Measurements from ENCODE around the gene SLC16A4. TPM values are rescaled to one million over a fixed set of nuclear protein-coding genes. Genes with fewer than 3 reads are reported as not detected.
A peak's percentile ranks its signal among the peaks of the same experiment; 100 is the strongest.

The SLC16A4 gene
- total and polyA plus RNA-seq, 2 experiments from 2014 or later: 15.6 to 28.1 TPM

DNA sequence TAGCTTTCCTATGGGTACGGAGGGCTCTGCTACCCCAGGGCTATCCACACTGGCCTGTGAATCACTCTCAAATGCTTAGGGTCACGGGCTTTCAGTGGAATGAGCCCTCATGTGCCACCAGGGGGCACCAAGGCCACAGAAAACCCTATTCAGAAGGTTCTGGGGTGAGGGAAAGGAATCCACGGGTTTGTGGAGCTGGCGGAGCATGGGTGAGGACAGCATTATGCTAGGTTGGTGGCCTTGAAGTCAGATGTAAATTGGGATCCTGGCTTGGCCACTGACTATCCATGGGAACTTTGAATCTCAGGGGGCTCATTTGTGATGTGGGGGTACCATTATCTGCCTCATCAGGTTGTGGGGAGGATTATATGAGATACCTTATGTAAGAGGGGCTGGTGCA is 21.8 kb upstream of the SLC16A4 start:
- H3K36me3 ChIP-seq (ENCODE audit: low read depth): no peaks in the 10 kb centered on the region
- H3K9ac ChIP-seq: no peak overlapping the region
- no peak overlapping the region for H2AFZ ChIP-seq
- no peaks in the 10 kb centered on the region for H3F3A ChIP-seq (ENCODE audit: insufficient read depth)
- H4K20me1 ChIP-seq (ENCODE audit: insufficient read depth): no peaks in the 10 kb centered on the region
- no peaks in the 10 kb centered on the region; the same call in 1 of the 2 replicates for H3K4me1 ChIP-seq (ENCODE audit: insufficient read depth)
- in situ Hi-C loops (cut with MboI): no loop called here
- no peak overlapping the region for H3K4me2 ChIP-seq (ENCODE audit: unreplicated experiment)
- no peaks in the 10 kb centered on the region for H3K9me2 ChIP-seq (ENCODE audit: insufficient read depth)
- DNase-seq: peak; percentile 87
- H3K9me3 ChIP-seq (ENCODE audit: low read depth): no peaks in the 10 kb centered on the region
- H3K4me3 ChIP-seq: no peak overlapping the region
- H3K79me2 ChIP-seq (ENCODE audit: insufficient read depth): peaks cover 10% of the 10 kb centered on the region
- H3K27me3 ChIP-seq (replicated peaks; ENCODE audit: insufficient read depth): no peaks in the 10 kb centered on the region
- 5 to 11% methylated on average over 4 of the region's 4 CpGs for WGBS, 2 experiments (ENCODE audit: low coverage in 1 of 2, low lambda C conversion rate in 2 of 2, missing lambda C conversion rate in 2 of 2)
- TF ChIP-seq EZH2 (IDR thresholded peaks at IDR 0.05; ENCODE audit: insufficient read depth, poor library complexity, severe bottlenecking): no peak
- no peak for TF ChIP-seq EZH2phosphoT487 (IDR thresholded peaks at IDR 0.05; ENCODE audit: insufficient read depth, low read depth)
- H3K27ac ChIP-seq: no peak overlapping the region

DNA sequence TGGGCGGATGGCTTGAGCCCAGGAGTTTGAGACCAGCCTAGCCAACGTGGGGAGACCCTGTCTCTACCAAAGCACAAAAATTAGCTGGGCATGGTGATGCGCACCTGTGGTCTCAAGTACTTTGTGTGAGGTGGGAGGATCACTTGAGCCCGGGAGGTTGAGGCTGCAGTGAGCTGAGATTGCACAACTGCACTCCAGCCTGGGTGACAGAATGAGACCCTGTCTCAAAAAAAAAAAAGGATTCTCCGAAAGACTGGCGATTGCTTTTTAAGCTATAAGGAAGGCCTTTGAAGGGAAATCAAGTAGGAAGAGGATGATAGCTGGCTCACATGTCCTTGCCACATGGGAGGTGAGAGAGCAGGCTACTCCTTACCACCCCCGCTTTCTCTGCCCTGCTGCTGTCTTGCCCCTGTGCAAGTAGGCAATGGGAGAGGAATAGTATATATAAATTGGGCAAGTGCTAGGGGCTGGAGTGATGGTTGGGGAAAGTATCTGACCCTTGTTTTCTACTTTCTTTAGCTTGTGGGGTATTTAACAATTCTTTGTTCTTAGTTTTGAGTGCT is 20.4 kb upstream of the SLC16A4 start:
- H3F3A ChIP-seq (ENCODE audit: insufficient read depth): no peaks in the 10 kb centered on the region
- peaks cover 23% of the 10 kb centered on the region for H3K79me2 ChIP-seq (ENCODE audit: insufficient read depth)
- H3K4me2 ChIP-seq (ENCODE audit: unreplicated experiment): no peak overlapping the region
- no peak for TF ChIP-seq EZH2phosphoT487 (IDR thresholded peaks at IDR 0.05; ENCODE audit: insufficient read depth, low read depth)
- TF ChIP-seq EZH2 (IDR thresholded peaks at IDR 0.05; ENCODE audit: insufficient read depth, poor library complexity, severe bottlenecking): no peak
- H3K9me3 ChIP-seq (ENCODE audit: low read depth): no peaks in the 10 kb centered on the region
- H3K27me3 ChIP-seq (replicated peaks; ENCODE audit: insufficient read depth): no peaks in the 10 kb centered on the region
- H3K9me2 ChIP-seq (ENCODE audit: insufficient read depth): no peaks in the 10 kb centered on the region
- H3K4me3 ChIP-seq: no peak overlapping the region
- H4K20me1 ChIP-seq (ENCODE audit: insufficient read depth): no peaks in the 10 kb centered on the region
- WGBS, 2 experiments (ENCODE audit: low coverage in 1 of 2, low lambda C conversion rate in 2 of 2, missing lambda C conversion rate in 2 of 2): 84 to 85% methylated on average over 7 of the region's 7 CpGs
- H3K36me3 ChIP-seq (ENCODE audit: low read depth): no peaks in the 10 kb centered on the region
- H3K27ac ChIP-seq: no peak overlapping the region
- DNase-seq: no peak
- in situ Hi-C loops (cut with MboI): no loop called here
- H2AFZ ChIP-seq: no peak overlapping the region
- H3K9ac ChIP-seq: no peak overlapping the region
- H3K4me1 ChIP-seq (ENCODE audit: insufficient read depth): peaks cover 5% of the 10 kb centered on the region

DNA sequence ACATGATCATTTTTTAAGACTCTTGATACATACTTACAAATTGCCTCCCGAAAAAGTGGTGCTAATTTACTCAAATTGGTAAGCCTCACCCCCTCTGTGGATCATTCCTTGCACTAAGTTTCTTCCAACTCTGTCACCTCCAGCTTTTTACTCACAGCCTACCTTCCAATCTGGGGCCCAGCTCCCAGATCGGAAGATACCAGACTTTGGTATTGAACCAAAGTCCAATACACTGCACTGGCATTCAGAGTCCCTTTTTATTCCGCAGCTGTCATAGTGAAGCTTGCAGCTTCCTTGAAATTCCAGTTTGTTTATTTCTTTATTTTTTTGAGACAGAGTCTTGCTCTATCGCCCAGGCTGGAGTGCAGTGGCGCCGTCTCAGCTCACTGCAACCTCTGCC is 18.5 kb upstream of the SLC16A4 start:
- H3K79me2 ChIP-seq (ENCODE audit: insufficient read depth): peaks cover 43% of the 10 kb centered on the region
- in situ Hi-C loops (cut with MboI): loop anchor here (5.0 kb wide), 1 partner anchor 48 kb away; no protein-coding TSS in a partner anchor
- no peak overlapping the region for H3K4me3 ChIP-seq
- no peak for DNase-seq
- TF ChIP-seq EZH2phosphoT487 (IDR thresholded peaks at IDR 0.05; ENCODE audit: insufficient read depth, low read depth): no peak
- TF ChIP-seq EZH2 (IDR thresholded peaks at IDR 0.05; ENCODE audit: insufficient read depth, poor library complexity, severe bottlenecking): no peak
- no peaks in the 10 kb centered on the region for H3K9me2 ChIP-seq (ENCODE audit: insufficient read depth)
- H3K27ac ChIP-seq: no peak overlapping the region
- peaks cover 5% of the 10 kb centered on the region; the same call in 1 of the 2 replicates for H3K36me3 ChIP-seq (ENCODE audit: low read depth)
- H3K9me3 ChIP-seq (ENCODE audit: low read depth): no peaks in the 10 kb centered on the region
- H3F3A ChIP-seq (ENCODE audit: insufficient read depth): no peaks in the 10 kb centered on the region
- no peak overlapping the region for H3K4me2 ChIP-seq (ENCODE audit: unreplicated experiment)
- H3K4me1 ChIP-seq (ENCODE audit: insufficient read depth): peaks cover 12% of the 10 kb centered on the region
- no peaks in the 10 kb centered on the region for H4K20me1 ChIP-seq (ENCODE audit: insufficient read depth)
- no peaks in the 10 kb centered on the region for H3K27me3 ChIP-seq (replicated peaks; ENCODE audit: insufficient read depth)
- 83 to 84% methylated on average over 6 of the region's 6 CpGs for WGBS, 2 experiments (ENCODE audit: low coverage in 1 of 2, low lambda C conversion rate in 2 of 2, missing lambda C conversion rate in 2 of 2)
- H2AFZ ChIP-seq: no peak overlapping the region
- no peak overlapping the region for H3K9ac ChIP-seq

DNA sequence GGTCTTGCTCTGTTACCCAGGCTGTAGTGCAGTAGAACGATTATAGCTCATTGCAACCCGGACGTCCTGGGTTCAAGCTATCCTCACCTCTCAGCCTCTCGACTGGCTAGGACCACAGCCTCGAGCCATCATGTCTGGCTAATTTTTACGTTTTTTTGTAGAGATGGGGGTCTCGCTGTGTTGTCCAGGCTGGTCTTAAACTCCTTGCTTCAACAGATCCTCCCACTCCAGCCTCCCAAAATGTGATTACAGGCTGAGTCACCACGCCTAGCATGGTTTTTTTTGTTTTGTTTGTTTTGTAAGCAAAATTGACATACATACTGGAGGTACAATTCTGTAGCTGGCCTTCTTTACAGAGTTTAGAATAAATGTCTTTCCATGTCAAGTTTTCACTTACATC is 17.7 kb upstream of the SLC16A4 start:
- in situ Hi-C loops (cut with MboI): loop anchor here (5.0 kb wide), 1 partner anchor 49 kb away; no protein-coding TSS in a partner anchor
- WGBS, 2 experiments (ENCODE audit: low coverage in 1 of 2, low lambda C conversion rate in 2 of 2, missing lambda C conversion rate in 2 of 2): 92 to 93% methylated on average over 8 of the region's 8 CpGs
- H3K27me3 ChIP-seq (replicated peaks; ENCODE audit: insufficient read depth): no peaks in the 10 kb centered on the region
- TF ChIP-seq EZH2phosphoT487 (IDR thresholded peaks at IDR 0.05; ENCODE audit: insufficient read depth, low read depth) (no peak), EZH2 (IDR thresholded peaks at IDR 0.05; ENCODE audit: insufficient read depth, poor library complexity, severe bottlenecking) (no peak)
- peak; percentile 23 for DNase-seq
- H3F3A ChIP-seq (ENCODE audit: insufficient read depth): no peaks in the 10 kb centered on the region
- no peak overlapping the region for H3K27ac ChIP-seq
- peak overlapping the region; percentile 99 for H3K4me3 ChIP-seq
- H3K9me3 ChIP-seq (ENCODE audit: low read depth): no peaks in the 10 kb centered on the region
- no peaks in the 10 kb centered on the region for H3K9me2 ChIP-seq (ENCODE audit: insufficient read depth)
- peak overlapping the region; percentile 96 for H3K9ac ChIP-seq
- H2AFZ ChIP-seq: peak overlapping the region; percentile 100
- H3K4me1 ChIP-seq (ENCODE audit: insufficient read depth): peaks cover 12% of the 10 kb centered on the region
- H4K20me1 ChIP-seq (ENCODE audit: insufficient read depth): no peaks in the 10 kb centered on the region
- H3K79me2 ChIP-seq (ENCODE audit: insufficient read depth): peaks cover 51% of the 10 kb centered on the region
- H3K36me3 ChIP-seq (ENCODE audit: low read depth): peaks cover 13% of the 10 kb centered on the region
- peak overlapping the region; percentile 100 for H3K4me2 ChIP-seq (ENCODE audit: unreplicated experiment)
